HG02938 (cell line): ENCODE results near the gene PKD2L1.
A peak's percentile ranks its signal among the peaks of the same experiment; 100 is the strongest.
"Not testable (repeated sequence)": the region's sequence is repeated elsewhere in the genome, so short reads cannot be mapped to it uniquely, and the experiment has no call there.

Experiments
- ATAC-seq: cut with Tn5 transposase; IDR thresholded peaks from one replicate; pipeline ENCODE4 v1.9.1; 2021; ENCODE audit warnings: mild to moderate bottlenecking, moderate library complexity; ENCODE audit not compliant: unreplicated experiment

Gene PKD2L1

GRCh38 chr10:100330079-100330478, at the start of gene PKD2L1:
Gene PKD2L1, minus strand, starts transcription at chr10:100330228. Its CDS starts 125 bp downstream, at chr10:100330103.
- no peak for ATAC-seq

- no peak for ATAC-seq
Observed at GRCh38 chr10:100377830-100378229, 47.8 kb upstream of the PKD2L1 start.

- not testable (repeated sequence) for ATAC-seq
Observed at GRCh38 chr10:100376656-100377055, 46.6 kb upstream of the PKD2L1 start.

- ATAC-seq = not testable (repeated sequence)
Observed at GRCh38 chr10:100374677-100375353, 44.8 kb upstream of the PKD2L1 start.

GRCh38 chr10:100374200-100374655, 44.2 kb upstream of the PKD2L1 start:
- ATAC-seq = no peak

GRCh38 chr10:100373298-100374199, 43.5 kb upstream of the PKD2L1 start:
- peak; percentile 96 for ATAC-seq

- ATAC-seq = no peak
Observed at GRCh38 chr10:100372415-100373297, 42.6 kb upstream of the PKD2L1 start.

GRCh38 chr10:100371482-100372027, 41.5 kb upstream of the PKD2L1 start:
- no peak for ATAC-seq

- no peak for ATAC-seq
Observed at GRCh38 chr10:100370714-100371481, 40.9 kb upstream of the PKD2L1 start.

GRCh38 chr10:100368721-100369120, 38.7 kb upstream of the PKD2L1 start:
- no peak for ATAC-seq

- ATAC-seq = no peak
Observed at GRCh38 chr10:100364735-100365391, 34.8 kb upstream of the PKD2L1 start.

- no peak for ATAC-seq
Observed at GRCh38 chr10:100364175-100364574, 34.1 kb upstream of the PKD2L1 start.

GRCh38 chr10:100362570-100363496, 32.8 kb upstream of the PKD2L1 start:
- no peak for ATAC-seq

GRCh38 chr10:100360234-100360633, 30.2 kb upstream of the PKD2L1 start:
- no peak for ATAC-seq

GRCh38 chr10:100359529-100360150, 29.6 kb upstream of the PKD2L1 start:
- ATAC-seq = no peak

- ATAC-seq = no peak
Observed at GRCh38 chr10:100359030-100359432, 29.0 kb upstream of the PKD2L1 start.

GRCh38 chr10:100357059-100357858, 27.2 kb upstream of the PKD2L1 start:
- ATAC-seq = no peak
